DMS 273 treated with DMSO at 0.1 percent for 48 hours (cell line): Measurements from ENCODE around the gene TSHZ1.
"Not testable (repeated sequence)": the region's sequence is repeated elsewhere in the genome, so short reads cannot be mapped to it uniquely, and the experiment has no call there.

Experiments
- DNase-seq: peaks from one replicate; lab custom pipeline; 2025; lab: John Stamatoyannopoulos, UW

TSHZ1 gene

GRCh38 chr18:75183973-75184493 is 26.6 kb upstream of the TSHZ1 start:
- DNase-seq: no peak

DNA sequence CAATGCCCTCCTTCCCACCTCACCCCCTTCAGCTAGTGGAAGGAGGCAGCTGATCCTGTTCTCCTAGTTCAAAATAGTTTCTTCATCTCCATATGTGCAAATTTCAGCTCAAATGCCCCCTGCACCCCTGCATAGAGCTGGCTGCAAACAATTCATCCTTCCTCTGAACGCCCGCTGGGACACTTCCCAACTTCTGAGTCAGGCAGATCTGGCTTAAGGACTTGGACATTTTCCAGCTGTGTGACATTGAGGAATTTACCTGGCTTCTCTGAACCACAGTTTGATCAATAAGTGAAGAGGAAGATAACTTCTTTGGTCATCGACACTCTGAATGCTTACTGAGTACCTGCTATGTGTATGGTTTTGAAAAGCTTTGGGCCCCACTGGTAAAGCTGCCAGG is 25.1 kb upstream of the TSHZ1 start:
- no peak for DNase-seq

- DNase-seq: not testable (repeated sequence)
Measured at GRCh38 chr18:75187702-75188101, 22.9 kb upstream of the TSHZ1 start.

DNA sequence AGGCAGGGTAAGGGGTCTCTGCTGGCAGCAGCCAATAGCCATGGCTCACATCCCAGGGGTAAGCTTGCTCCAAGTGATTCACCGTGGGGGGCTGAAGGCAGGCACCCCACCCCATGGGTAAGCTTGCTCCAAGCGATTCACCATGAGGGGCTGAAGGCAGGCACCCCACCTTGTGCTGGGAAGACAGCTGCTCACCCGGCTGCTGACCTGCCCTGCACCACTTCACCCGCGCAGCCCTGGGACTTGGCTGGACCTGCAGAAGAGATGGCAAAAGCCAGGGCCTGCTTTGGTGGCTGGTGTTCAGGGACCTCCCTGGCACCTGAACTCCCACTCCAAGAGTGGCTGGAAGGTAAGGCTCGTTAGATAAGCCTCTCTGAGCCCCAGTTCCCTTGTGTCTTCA is 20.9 kb upstream of the TSHZ1 start:
- no peak for DNase-seq

DNA sequence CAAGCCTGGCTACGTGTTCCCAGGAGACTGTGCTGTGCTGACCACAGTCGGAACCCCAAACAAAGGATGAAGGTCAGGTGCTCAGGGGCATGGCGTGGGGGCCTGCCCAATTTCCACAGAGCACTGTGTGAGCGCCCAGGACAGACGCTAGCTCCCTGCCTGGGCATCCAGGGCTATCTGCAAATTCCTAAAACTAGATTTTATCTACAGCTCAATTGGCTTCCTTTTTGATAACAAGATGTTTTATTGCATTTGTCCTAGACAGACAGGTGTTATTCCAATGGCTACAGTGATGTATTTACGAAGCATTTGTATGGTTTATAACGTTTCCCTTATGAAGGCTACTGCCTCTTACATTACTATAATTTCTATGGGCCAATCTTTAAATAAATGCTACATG is 17.7 kb upstream of the TSHZ1 start:
- DNase-seq: no peak

DNA sequence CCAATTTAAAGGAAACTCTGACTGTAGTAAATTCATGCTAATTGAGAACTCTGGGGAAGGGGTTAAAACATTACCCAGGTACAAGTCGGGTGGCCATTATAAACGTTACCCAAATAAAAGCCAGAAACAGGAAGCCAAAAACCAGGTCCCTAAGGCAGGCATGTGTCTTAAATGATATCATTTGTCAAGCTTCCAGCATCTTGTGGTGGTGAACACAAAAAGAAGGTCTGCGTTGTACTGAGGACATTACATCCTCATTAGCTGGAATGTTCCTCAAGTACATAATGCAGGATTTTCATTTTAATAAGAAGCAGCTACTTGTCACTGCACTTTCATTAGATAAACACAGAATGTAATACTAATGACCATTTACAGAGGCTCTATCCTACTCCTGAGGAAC is 12.6 kb upstream of the TSHZ1 start:
- no peak for DNase-seq

DNA sequence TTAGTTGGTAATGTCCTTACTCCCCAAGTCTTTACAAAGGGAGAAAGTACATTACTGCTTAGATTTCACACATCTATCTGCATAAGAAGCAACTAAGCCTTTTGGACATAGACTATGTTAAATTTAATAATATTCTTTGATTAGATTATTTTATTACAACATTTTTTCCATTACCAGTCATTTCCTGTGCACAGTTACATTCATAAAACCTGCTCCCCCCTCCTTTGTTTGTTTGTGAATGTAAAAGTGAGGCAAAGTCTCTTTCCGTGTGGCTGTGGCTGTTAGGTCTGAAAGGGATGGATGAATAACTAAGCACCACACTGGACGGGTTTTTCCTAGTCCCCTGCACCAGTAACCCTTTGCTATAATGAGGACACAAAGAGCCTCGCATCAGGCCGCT is 11.3 kb upstream of the TSHZ1 start:
- DNase-seq: no peak

GRCh38 chr18:75200071-75200470 is 10.5 kb upstream of the TSHZ1 start:
- no peak for DNase-seq

GRCh38 chr18:75200605-75201280 is 9.9 kb upstream of the TSHZ1 start:
- DNase-seq: no peak

DNA sequence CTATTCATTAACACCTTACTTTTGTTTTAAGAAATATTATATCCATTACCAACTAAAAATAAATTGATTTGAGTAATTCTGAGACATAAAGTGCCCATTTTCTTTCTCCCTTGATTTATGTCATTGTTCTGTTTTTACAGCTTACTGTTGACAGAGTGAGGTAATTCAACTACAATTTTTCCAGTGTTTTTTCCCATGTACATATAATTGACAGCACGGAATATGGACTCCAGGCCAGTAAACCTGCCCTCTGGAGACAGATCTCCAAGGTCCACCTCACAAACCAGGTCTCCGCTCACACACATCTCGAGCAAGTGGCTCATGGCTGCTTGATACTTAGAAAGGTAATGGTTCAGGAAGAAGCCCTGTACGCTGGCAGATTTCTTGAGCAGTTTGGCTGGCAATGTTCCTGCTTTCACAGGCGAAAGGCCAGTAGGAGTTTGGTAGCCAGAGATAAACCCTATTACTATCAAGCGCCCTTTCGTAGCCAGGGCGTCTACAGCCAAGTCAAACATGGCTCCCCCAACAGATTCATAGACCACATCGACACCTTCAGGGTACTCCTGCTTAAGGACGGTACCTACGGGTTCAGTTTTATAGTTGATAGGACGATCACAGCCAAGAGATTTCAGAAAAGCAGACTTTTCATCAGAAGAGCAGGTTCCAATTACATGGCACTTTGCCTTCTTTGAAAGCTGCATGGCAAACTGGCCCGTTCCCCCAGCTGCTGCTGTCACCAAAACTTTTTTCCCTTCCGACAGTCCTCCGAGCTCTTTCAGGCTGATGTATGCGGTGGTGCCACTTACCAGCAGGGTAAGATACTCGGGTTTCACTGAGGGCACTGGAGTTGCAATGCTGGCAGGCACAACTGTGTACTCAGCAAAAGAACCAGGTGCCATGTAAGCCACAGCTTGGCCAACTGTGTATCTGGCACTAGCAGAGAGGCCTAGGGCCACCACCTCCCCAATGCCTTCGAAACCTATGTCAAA is 9.0 kb upstream of the TSHZ1 start:
- no peak for DNase-seq

- no peak for DNase-seq
Measured at GRCh38 chr18:75202696-75203365, 7.8 kb upstream of the TSHZ1 start.

- DNase-seq: no peak
Measured at GRCh38 chr18:75203416-75204268, 7.0 kb upstream of the TSHZ1 start.

GRCh38 chr18:75204269-75204731 is 6.3 kb upstream of the TSHZ1 start:
- no peak for DNase-seq

DNA sequence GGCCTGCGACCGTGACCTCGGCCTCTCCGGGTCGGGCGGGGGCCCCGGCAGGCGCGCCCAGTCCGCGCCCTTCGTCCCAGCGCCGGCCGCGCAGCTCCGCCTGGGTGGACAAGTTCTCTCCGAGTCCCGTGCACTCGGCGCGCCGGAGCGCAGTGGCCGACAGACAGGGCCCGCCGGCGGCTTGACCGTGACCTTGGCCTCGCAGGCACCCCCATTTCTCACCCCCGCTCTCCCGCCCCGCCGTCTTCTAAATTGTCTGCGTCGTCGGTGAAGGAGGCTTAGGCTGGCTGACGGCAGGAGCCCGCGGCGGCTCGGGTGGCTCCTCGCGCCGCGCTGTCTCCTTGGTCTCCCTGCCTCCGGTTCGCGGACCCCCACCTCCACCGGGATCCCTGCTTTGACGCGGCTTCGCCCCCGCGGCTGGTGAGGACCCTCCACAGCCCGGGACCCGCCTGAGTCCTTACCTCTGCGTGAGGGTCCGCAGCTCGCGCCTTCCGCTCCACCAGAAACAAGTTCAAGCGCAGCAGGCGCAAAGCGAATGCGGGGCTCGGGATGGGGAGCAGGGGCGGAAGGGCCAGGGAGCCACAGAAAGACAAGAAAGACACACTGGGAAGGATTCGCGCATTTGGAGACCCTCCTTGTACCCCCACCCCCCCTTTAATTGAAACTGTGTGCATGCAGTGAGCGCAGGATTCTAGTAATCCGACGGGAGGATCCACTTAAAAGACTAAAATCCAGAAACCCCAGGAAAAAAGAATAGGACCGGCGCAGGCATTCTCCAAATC is 5.7 kb upstream of the TSHZ1 start:
- no peak for DNase-seq

DNA sequence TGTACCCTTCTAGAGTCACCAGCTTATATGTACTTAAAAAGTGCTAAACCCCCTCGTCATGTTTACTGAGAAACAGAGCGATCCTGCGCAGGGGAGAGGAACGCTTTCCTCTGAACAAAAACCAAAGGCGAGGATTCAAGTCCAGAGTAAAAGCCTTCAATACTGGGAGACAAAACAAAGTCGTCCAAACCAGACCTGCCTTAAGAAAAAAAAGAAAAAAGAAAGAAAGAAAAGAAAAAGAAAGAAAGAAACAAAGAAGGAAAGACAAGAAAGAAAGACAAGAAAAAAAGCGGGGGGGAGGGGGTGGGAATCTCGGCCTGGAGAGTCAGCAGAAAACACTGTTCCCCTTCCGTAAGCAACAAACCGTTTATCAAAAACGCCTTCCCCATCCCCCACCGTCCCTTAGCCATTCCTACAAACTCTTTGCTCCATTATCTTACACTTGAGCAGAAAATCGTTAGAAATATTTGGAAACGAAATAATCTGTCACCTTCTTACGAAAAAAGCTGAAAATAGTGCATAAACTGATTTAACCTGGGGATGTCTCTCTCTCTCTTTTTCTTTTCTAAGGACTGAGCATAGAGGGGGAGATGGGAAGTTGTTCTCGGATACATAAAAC is 5.0 kb upstream of the TSHZ1 start:
- DNase-seq: no peak

DNA sequence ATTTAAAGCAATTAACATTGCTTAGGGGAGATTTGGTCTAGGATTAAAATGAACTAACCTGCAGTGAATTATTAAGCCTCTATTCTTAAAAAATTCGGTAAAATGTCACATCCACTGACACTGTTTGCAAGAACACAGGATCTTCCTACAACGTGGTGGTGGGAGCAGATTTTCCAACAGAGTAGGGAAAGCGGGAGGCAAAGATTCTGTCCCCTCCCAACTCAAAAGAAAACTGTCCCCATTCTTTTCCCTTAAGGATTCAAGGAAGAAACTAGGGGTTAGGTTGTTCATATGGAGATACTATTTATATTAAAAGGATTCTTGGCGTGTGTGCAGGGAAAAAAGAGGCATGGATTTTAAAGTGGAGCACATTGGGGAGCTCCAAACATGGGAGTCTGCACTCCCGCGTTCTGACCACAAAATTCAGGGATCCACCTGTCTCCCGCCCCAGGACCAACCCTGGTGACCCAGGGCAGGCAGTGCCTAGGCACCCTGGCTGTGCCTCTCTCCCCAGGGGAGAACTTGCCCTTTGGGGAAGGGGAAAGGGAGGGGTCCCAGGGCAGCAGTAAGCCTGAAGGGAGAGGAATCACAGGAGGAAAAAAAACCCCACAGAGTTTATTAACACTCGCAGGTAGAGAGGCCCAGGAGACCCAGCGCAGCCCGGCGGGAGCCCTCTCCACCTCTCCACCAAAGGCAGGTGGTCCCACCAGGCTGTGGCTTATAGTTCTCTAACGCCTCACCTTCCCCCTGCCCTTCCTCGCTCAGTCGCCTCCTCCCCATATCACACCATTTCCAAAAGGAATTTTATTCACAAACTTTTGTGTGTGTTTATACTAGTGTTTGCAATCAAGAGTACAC is 3.9 kb upstream of the TSHZ1 start:
- DNase-seq: no peak

DNA sequence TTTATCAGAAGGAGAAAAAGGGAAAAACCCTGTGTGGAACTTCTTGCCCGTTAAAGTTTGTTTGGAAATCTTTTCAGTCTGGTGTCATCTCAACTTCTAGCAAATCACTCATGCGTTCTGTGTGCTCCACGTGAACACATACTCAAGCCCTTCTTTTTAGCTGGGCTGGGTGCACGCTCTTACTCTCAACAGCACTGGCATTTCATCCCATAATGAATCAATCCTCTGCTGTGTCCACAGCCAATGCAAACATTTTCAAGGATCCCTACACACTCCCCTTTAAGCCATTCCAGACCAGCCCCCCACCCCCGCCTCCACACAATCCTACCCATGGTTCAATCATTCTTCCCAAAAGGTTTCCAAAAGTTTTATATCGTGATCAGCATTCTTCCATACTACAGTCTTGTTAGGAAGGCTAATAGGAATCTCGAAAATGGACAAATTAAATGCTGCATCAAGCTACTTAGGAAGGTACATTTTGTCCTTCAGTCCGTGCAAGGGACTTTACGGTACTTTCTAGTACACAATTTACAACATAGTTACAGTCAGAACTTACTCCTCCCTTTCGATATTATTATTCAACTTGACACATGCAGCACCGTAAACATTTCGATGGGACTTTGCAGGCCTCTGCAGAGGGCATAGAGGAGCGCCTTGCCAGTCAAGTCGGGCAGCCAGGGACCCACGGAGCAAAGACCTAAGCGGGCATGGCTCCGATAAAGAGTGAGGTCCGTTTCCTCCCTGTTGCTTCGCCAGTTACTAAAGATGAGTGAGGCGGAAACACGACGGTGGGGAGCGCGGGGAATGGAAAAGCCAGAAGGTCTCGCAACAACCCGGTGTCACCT is 3.1 kb upstream of the TSHZ1 start:
- no peak for DNase-seq

DNA sequence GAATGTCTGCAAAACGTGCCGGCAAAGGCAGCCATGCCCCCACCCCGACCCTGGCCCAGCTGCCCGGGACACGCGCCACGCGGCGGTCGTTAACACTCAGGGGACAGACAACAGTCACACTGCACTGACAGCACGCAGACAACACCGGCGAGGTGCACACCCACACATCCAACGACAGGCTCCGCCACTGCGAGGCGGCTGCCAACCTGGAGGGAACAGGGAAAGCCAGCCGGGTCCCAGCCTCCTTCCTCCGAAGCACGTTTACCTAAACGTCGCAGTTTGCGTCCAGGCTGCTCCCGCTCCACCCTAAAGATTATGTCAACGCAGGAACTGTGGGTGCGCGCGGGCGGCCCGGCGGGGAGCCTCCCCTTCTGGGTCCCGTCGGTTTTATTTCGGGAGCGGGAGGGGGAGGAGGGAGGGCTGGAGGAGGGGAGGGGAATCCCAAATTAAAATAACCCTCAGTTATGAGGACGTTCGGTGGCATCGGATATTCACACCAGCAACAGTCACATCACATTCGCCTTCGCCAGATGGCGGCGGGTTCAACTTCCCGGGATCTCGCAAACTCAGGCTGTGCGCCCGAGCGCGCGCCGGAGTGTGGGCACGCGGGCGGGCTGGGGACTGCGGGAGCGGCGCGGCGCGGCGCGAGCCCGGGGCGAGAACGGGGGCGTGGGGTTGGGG is 2.3 kb upstream of the TSHZ1 start:
- no peak for DNase-seq
